NT2/D1 (cell line): ENCODE measurements around the gene AKR7A2.

Source experiments
- YY1 ChIP-seq: IDR thresholded peaks from 2 replicates; pipeline ENCODE4 v1.6.1; 2011; ENCODE audit not compliant: insufficient read length, insufficient read depth
- ZNF274 ChIP-seq: IDR thresholded peaks from 2 replicates; pipeline ENCODE4 v1.6.1; 2011; ENCODE audit warnings: mild to moderate bottlenecking, low read depth, low read length

- TF ChIP-seq YY1: no peak
- TF ChIP-seq ZNF274: no peak
Observed at GRCh38 chr1:19254416-19254815, 57.5 kb downstream of the AKR7A2 start.
